Neural cell (in vitro differentiated cells): ENCODE results near the gene TSPOAP1.

Experiments
- EP300 ChIP-seq: fragments of 450-650 bp; conservative IDR thresholded peaks from 2 replicates; pipeline ENCODE4 v1.6.1; 2014; ENCODE audit warnings: antibody characterized with exemption, mild to moderate bottlenecking, moderate library complexity; ENCODE audit not compliant: poor library complexity, severe bottlenecking
- EZH2 ChIP-seq: fragments of 200-600, 300-800 bp; shearing (Covaris generic), sonication (generic); IDR thresholded peaks from 2 replicates; pipeline ENCODE4 v1.6.1; 2014; ENCODE audit warnings: antibody characterized with exemption, low read length, borderline replicate concordance, mild to moderate bottlenecking; ENCODE audit not compliant: insufficient read depth, poor library complexity, severe bottlenecking
- MXI1 ChIP-seq: fragments of 450-650 bp; conservative IDR thresholded peaks from 2 replicates; pipeline ENCODE4 v1.6.1; 2014; ENCODE audit warnings: antibody characterized with exemption, mild to moderate bottlenecking; ENCODE audit not compliant: poor library complexity, severe bottlenecking
- POLR2AphosphoS5 ChIP-seq: IDR thresholded peaks from 2 replicates; pipeline ENCODE4 v1.6.1; 2012
- RAD21 ChIP-seq: fragments of 450-650 bp; conservative IDR thresholded peaks from 2 replicates; pipeline ENCODE4 v1.6.1; 2014; ENCODE audit warnings: antibody characterized with exemption, mild to moderate bottlenecking, moderate library complexity
- TF ChIP-seq, protein P1 (sequence below): fragments of 450-650 bp; IDR thresholded peaks from 2 replicates; pipeline ENCODE4 v1.5.1; 2014; ENCODE audit warnings: antibody characterized with exemption, mild to moderate bottlenecking, moderate library complexity; ENCODE audit not compliant: poor library complexity, severe bottlenecking

GRCh38 chr17:58318065-58318481 lies 10.5 kb downstream of the TSPOAP1 start:
- TF ChIP-seq EZH2 (no peak), MXI1 (no peak), POLR2AphosphoS5 (no peak), EP300 (no peak), RAD21 (no peak)
- TF ChIP-seq, protein P1, sequence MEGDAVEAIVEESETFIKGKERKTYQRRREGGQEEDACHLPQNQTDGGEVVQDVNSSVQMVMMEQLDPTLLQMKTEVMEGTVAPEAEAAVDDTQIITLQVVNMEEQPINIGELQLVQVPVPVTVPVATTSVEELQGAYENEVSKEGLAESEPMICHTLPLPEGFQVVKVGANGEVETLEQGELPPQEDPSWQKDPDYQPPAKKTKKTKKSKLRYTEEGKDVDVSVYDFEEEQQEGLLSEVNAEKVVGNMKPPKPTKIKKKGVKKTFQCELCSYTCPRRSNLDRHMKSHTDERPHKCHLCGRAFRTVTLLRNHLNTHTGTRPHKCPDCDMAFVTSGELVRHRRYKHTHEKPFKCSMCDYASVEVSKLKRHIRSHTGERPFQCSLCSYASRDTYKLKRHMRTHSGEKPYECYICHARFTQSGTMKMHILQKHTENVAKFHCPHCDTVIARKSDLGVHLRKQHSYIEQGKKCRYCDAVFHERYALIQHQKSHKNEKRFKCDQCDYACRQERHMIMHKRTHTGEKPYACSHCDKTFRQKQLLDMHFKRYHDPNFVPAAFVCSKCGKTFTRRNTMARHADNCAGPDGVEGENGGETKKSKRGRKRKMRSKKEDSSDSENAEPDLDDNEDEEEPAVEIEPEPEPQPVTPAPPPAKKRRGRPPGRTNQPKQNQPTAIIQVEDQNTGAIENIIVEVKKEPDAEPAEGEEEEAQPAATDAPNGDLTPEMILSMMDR: no peak
